NCI-H2029 treated with DMSO at 0.1 percent for 48 hours (cell line): ENCODE measurements around the gene MAN2A2.
A peak's percentile ranks its signal among the peaks of the same experiment; 100 is the strongest.
"Not testable (repeated sequence)": the region's sequence is repeated elsewhere in the genome, so short reads cannot be mapped to it uniquely, and the experiment has no call there.

ENCODE experiments used
- DNase-seq: peaks from one replicate; lab custom pipeline; 2025; lab: John Stamatoyannopoulos, UW

The MAN2A2 gene

DNA sequence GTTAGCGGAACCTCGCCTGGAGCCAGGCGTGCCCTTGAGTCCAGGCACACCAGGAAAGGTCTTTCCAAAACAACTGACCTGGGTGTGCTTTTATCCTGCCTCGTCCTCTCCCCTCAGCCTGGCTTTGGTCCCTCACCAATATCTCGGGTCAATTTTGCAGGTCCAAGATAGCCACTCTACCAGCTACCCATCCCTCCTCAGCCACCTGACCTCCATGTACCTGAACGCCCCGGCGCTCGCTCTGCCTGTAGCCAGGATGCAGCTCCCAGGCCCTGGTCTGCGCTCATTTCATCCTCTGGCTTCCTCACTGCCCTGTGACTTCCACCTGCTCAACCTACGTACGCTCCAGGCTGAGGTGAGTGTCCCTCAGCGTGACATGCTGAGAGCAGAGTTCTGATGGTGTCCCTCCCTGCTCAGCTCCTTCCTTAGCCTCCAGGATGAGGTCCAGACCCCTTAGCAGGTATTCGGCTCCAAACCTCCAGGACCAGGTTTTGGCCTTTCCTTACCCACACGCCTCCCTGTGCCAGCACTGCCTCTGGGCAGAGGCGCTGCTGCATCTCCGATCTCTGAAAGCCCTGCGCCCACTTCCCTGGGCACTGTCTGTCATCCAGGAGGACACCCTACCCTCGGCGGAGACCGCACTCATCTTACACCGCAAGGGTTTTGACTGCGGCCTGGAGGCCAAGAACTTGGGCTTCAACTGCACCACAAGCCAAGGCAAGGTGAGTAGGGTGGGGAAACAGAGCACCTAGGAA lies 15.1 kb downstream of the MAN2A2 start:
- DNase-seq: no peak

GRCh38 chr15:90918835-90919234 lies 15.7 kb downstream of the MAN2A2 start:
- DNase-seq: no peak

DNA sequence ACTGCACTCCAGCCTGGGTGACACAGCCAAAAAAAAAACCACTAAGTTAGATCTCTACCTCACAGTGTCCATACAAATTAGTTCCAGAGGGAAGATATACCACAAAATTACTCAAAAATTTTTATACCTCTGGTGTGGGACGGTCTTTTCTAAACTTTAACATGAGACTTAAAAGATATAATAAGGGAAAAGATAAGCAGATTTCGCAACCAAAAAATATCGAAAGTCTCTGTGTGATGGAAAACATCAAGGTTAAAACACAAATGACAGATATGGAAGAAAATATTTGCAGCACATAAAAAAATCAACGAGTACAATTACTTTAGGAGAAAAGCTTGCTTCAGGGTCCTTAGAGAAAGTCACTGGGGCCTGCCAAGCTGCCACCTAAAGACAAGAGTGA lies 18.8 kb downstream of the MAN2A2 start:
- DNase-seq: no peak

- not testable (repeated sequence) for DNase-seq
These were observed 19.7 kb downstream of the MAN2A2 start for GRCh38 chr15:90922712-90923322.

DNA sequence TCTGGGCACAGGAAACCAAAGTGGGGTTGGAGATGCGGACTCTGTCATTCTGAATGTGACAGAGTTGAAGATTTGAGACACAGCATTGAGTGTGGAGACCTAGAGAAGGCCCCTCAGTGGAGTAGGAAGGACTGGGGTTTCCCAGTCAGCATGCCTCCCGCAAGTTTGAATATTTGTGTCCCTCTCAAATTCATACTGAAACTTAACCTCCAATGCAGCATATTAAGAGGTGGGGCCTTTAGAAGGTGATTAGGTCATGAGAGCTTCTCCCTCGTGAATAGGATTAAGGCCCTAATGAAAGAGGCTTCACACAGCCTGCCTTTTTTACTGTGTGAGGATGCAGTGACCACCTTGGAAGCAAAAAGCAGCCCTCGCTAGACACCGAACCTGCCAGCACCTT lies 21.3 kb downstream of the MAN2A2 start:
- DNase-seq: no peak

DNA sequence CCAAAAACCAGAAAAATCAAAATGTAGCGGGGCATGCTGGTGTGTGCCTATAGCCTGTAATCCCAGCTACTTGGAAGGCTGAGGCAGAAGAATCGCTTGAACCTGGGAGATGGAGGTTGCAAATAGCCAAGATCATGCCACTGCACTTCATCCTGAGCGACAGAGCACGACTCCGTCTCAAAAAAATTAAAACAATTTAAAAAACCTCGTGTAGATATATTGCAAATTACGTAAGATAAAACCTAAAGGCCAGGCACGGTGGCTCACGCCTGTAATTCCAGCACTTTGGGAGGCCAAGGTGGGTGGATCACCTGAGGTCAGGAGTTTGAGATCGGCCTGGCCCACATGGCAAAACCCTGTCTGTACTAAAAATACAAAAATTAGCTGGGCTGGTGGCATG lies 23.7 kb downstream of the MAN2A2 start:
- DNase-seq: not testable (repeated sequence)

DNA sequence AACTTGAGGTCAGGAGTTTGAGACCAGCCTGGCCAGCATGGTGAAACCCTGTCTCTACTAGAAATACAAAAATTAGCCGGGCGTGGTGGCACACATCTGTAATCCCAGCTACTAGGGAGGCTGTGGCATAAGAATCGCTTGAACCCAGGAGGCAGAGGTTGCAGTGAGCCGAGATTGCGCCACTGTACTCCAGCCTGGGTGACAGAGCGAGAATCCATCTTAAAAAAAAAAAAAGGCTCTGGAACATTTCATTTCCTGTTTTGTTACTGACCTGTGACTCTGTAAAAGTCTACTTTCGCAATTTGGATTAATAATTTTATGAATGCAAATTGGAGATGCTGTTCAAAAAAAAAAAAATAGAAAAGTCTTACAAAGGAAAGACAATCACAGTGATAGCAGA lies 25.0 kb downstream of the MAN2A2 start:
- DNase-seq: not testable (repeated sequence)

GRCh38 chr15:90929246-90930019 lies 26.3 kb downstream of the MAN2A2 start:
- no peak for DNase-seq

DNA sequence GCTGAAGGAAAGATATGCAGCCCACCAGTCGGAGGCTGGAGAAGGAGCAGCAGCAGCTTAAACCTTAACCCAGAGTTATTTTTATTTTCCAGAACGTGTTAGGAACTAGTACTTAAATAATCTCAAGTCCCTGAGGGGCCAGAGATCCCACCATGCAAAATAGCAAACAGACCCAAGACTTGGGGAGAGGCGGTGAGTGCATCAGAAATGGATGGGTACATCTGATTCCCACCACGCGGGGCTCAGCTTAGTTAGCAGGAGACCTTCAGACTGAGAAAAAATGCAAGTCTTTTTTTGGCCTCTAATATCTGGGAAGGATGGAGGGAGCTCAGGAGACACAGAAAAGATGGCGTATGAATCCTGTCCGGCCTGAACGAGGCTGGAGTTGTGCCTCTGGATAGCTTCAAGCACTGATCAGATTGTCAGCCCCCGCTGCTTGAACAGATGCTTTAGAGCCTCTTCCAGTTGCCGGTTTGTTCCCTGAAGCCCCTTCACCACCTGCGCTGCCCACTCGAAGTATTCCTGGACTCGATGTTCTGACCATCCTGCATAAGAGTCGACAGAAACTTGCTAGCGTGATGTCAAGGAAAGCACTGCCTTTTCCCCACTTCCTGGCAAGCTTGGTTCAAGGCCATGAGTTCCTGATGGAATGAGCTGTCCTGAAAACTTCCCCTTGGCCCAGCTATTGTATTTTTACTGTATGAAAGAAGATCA lies 27.9 kb downstream of the MAN2A2 start:
- DNase-seq: no peak

GRCh38 chr15:90931575-90931827 lies 28.4 kb downstream of the MAN2A2 start:
- no peak for DNase-seq

DNA sequence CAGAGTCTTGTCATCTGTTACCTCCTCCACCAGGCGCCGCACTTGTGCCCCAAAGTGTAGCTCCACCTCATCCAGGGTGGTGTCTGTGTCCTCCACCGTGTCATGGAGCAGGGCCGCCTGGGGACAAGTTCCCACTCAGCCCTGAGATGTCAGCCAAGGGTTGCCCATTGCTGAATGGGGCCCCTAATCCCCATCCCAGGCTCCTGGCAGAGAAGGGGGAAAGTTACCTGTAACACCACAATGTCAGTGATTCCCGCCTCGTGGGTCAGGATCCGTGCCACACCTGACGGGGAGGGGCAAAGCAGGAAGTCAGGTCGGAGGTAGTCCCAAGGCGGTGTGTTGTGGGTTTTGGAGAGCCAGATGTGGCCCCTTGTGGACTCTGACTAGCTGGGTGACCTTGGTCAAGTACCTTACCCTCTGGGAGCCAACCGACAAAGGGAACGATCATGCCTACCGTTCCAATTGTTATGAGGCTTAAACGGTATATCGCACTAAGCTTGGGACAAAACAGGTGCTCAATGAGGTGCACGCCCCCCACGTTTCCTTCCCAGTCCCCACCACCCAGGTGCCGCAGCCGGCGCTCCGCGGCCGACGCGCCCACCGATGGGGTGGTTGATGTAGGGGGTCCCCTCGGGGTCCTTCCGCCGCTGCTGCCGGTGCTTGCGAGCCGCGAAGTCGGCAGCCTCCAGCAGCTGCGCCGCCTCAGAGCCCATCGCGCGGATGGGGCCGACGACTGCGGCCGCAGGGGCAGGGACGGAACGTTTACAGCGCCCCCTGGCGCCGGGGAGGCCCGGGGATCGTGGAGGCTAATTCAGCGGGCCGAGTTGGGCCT lies 28.9 kb downstream of the MAN2A2 start, which contains the start of gene HDDC3:
Gene HDDC3, minus strand, starts transcription at position 722 of the 832 bp plus-strand sequence. Its CDS starts 9 bp downstream, at position 713.
- no peak for DNase-seq

GRCh38 chr15:90932660-90932991 lies 29.5 kb downstream of the MAN2A2 start:
- no peak for DNase-seq

- no peak for DNase-seq
These were observed 30.2 kb downstream of the MAN2A2 start for GRCh38 chr15:90933301-90933700.

DNA sequence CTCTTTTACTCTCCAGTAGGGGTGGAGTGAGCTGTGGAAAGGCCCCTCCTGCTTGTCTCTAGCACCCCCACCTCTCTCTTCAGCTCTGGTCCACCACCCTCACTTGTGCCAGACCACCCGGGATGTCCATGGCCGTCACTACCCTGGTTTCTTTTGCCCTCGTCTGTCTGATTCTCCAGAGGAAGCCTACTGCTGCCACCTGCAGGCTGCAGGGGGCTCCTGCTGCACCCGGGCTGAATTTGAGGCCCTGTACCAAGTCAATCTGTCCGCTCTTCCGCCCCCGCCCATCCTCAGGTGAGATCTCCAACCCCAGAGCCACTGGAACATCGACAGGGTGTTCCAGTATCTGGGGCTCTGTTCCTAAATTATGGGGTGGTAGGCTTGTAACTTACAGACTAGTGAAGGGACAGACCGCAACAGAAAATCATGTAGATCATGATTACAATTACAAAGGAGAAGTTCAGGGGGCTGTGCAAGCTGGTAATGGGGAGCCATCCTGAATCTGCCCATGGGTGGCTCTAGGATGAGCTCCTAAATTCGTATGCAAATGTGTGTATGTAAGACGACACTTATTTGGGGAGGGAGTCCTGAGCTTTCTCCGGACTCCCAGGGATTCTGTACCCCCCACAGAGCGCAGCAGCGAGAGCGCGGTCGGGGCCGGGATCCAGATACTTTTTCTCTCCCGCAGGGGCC lies 31.3 kb downstream of the MAN2A2 start:
- DNase-seq: peak; percentile 42

- peak; percentile 17 for DNase-seq
These were observed 32.0 kb downstream of the MAN2A2 start, which contains the start of gene UNC45A for GRCh38 chr15:90934949-90935751. Gene UNC45A (plus strand): TSS chr15:90935285. CDS start chr15:90935325, 40 bp downstream.

- no peak for DNase-seq
These were observed 33.7 kb downstream of the MAN2A2 start for GRCh38 chr15:90936823-90937222.

- no peak for DNase-seq
These were observed 35.2 kb downstream of the MAN2A2 start for GRCh38 chr15:90938261-90938660.

DNA sequence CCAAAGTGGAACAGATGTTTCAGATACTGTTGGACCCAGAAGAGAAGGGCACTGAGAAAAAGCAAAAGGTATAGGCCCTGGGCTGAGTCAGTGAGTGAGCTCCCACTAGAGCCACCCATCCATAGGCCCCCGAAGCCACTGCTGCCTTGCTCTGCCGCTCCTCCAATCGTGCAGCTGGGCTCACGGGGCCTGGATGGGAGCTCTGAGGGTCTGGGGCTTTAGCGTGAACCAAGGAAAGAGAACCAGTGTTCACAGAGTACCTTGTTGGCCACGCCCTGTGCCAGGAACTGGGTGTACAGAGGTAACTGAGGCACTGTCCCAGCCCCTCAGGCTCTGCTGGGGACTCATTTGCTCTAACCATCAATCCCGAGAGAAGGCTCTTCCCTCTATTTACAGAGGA lies 36.7 kb downstream of the MAN2A2 start:
- DNase-seq: no peak

GRCh38 chr15:90941038-90941437 lies 37.9 kb downstream of the MAN2A2 start:
- no peak for DNase-seq
